Measurements from ENCODE around the gene ARL3. TPM values are rescaled to one million over a fixed set of nuclear protein-coding genes. Genes with fewer than 3 reads are reported as not detected.
"Not testable (repeated sequence)": the region's sequence is repeated elsewhere in the genome, so short reads cannot be mapped to it uniquely, and the experiment has no call there.

ARL3 gene
- total RNA-seq, 2 experiments from 2014 or later = 5.3 to 6.2 TPM

DNA sequence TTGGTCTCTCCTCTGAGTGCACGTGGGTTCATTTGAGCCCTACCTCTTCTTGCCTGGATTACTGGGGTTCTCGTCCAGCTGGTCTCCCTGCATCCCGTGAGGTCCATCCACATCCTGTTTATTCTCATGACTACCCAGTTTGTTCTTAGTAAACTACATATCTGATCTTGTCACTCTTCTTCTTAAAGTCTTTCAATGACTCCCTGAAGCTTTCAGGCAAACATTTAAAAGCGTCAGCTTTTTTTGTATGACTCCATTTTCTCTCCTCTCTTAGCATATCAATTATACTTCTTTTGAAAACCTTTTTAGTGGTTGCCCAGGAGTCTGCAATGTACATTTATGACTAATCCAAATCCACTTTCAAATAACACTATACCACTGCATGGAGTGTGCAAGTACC, 7.8 kb upstream of the ARL3 start:
- DNase-seq (no peak), ATAC-seq (no peak)
- Mint-ChIP-seq H3K27ac (no peak overlapping the region), H3K27me3 (no peaks in the 10 kb centered on the region), H3K4me3 (no peak overlapping the region), H3K4me1 (ENCODE audit: low read depth) (peaks cover 34% of the 10 kb centered on the region), H3K36me3 (ENCODE audit: low read depth) (peaks cover 36% of the 10 kb centered on the region), H3K9me3 (no peaks in the 10 kb centered on the region)
- ChIA-PET POLR2A (interaction anchor here (0.9 to 1.3 kb wide), 3 partner anchors 13 to 120 kb away, joined by 3 read pairs; no protein-coding TSS in a partner anchor), CTCF (interaction anchor here (1.4 to 1.8 kb wide), 2 partner anchors 9 to 18 kb away, joined by 5 to 6 read pairs; partner anchors contain the start of gene ARL3)
- intact Hi-C loops (cut with micrococcal nuclease) = no loop called here
- TF ChIP-seq, protein P1, sequence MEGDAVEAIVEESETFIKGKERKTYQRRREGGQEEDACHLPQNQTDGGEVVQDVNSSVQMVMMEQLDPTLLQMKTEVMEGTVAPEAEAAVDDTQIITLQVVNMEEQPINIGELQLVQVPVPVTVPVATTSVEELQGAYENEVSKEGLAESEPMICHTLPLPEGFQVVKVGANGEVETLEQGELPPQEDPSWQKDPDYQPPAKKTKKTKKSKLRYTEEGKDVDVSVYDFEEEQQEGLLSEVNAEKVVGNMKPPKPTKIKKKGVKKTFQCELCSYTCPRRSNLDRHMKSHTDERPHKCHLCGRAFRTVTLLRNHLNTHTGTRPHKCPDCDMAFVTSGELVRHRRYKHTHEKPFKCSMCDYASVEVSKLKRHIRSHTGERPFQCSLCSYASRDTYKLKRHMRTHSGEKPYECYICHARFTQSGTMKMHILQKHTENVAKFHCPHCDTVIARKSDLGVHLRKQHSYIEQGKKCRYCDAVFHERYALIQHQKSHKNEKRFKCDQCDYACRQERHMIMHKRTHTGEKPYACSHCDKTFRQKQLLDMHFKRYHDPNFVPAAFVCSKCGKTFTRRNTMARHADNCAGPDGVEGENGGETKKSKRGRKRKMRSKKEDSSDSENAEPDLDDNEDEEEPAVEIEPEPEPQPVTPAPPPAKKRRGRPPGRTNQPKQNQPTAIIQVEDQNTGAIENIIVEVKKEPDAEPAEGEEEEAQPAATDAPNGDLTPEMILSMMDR (IDR thresholded peaks at IDR 0.05) = no peak

- POLR2A ChIA-PET = interaction anchor here (0.6 to 1.4 kb wide), 5 partner anchors 12 to 822 kb away, joined by 3 read pairs; no protein-coding TSS in a partner anchor
- no peak for DNase-seq
- CTCF ChIA-PET = interaction anchor here (0.6 to 1.8 kb wide), 4 partner anchors 19 to 141 kb away, joined by 3 to 6 read pairs (median 4); partner anchors contain the start of gene WBP1L
- Mint-ChIP-seq H3K4me1 (ENCODE audit: low read depth) (peaks cover 44% of the 10 kb centered on the region), H3K36me3 (ENCODE audit: low read depth) (peaks cover 40% of the 10 kb centered on the region), H3K4me3 (no peak overlapping the region), H3K27ac (no peak overlapping the region), H3K27me3 (no peaks in the 10 kb centered on the region), H3K9me3 (no peaks in the 10 kb centered on the region)
- intact Hi-C loops (cut with micrococcal nuclease) = no loop called here
- TF ChIP-seq, protein P1 (IDR thresholded peaks at IDR 0.05) = no peak
- ATAC-seq = no peak
Observed at GRCh38 chr10:102720775-102721301, 6.6 kb upstream of the ARL3 start.

DNA sequence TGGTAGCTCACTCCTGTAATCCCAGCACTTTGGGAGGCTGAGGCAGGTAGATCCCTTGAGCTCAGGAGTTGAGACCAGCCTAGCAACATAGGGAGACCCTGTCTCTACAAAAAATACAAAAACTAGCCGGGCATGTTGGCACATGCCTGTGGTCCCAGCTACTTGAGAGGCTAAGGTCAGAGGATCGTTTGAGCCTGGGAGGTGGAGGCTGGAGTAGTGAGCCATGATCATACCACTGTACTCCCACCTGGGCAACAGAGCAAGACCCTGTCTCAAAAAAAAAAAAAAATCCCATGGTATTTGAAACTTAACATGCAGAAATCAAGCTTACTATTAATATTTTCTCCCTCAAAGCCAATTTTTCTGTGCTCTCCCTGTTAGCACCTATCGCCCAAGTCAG, 6.1 kb upstream of the ARL3 start:
- DNase-seq (no peak), ATAC-seq (no peak)
- ChIA-PET CTCF (interaction anchor here (1.0 to 1.8 kb wide), 5 partner anchors 20 to 50 kb away, joined by 3 to 6 read pairs (median 4); partner anchors contain the start of gene WBP1L), POLR2A (interaction anchor here (1.1 to 1.4 kb wide), 2 partner anchors 455 to 822 kb away, joined by 3 read pairs; no protein-coding TSS in a partner anchor)
- H3K9me3 Mint-ChIP-seq = no peaks in the 10 kb centered on the region
- H3K4me1 Mint-ChIP-seq (ENCODE audit: low read depth) = peaks cover 46% of the 10 kb centered on the region
- intact Hi-C loops (cut with micrococcal nuclease) = no loop called here
- no peaks in the 10 kb centered on the region for H3K27me3 Mint-ChIP-seq
- no peak overlapping the region for H3K27ac Mint-ChIP-seq
- no peak overlapping the region for H3K4me3 Mint-ChIP-seq
- TF ChIP-seq, protein P1 (IDR thresholded peaks at IDR 0.05) = no peak
- H3K36me3 Mint-ChIP-seq (ENCODE audit: low read depth) = peaks cover 42% of the 10 kb centered on the region

DNA sequence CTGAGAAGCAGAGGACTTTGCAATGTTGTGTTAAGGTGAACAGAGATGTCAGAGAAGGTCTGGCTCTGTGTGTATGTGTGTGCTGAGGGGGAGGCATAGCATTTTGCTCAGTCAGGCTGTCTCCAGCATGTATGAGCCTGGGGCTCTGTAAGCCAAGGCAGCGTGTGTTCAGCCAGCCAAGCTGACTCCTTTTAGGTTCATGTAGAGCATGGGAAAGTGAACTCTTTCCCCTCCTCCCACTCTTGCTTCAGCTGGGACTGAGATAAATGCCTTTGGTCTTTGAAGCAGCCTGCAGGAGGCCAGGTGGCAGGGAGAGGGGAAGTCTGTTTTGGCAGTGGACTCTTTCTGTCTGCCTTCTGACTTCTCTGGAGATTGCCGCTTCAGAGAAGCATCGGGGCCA, 4.0 kb upstream of the ARL3 start:
- no peak overlapping the region for H3K27ac Mint-ChIP-seq
- H3K4me3 Mint-ChIP-seq = no peak overlapping the region
- POLR2A ChIA-PET = no interaction called here
- CTCF ChIA-PET = no interaction called here
- ATAC-seq = no peak
- DNase-seq = no peak
- no peaks in the 10 kb centered on the region for H3K9me3 Mint-ChIP-seq
- intact Hi-C loops (cut with micrococcal nuclease) = no loop called here
- no peaks in the 10 kb centered on the region for H3K27me3 Mint-ChIP-seq
- peaks cover 48% of the 10 kb centered on the region for H3K4me1 Mint-ChIP-seq (ENCODE audit: low read depth)
- peaks cover 33% of the 10 kb centered on the region for H3K36me3 Mint-ChIP-seq (ENCODE audit: low read depth)
- TF ChIP-seq, protein P1 (IDR thresholded peaks at IDR 0.05) = no peak

DNA sequence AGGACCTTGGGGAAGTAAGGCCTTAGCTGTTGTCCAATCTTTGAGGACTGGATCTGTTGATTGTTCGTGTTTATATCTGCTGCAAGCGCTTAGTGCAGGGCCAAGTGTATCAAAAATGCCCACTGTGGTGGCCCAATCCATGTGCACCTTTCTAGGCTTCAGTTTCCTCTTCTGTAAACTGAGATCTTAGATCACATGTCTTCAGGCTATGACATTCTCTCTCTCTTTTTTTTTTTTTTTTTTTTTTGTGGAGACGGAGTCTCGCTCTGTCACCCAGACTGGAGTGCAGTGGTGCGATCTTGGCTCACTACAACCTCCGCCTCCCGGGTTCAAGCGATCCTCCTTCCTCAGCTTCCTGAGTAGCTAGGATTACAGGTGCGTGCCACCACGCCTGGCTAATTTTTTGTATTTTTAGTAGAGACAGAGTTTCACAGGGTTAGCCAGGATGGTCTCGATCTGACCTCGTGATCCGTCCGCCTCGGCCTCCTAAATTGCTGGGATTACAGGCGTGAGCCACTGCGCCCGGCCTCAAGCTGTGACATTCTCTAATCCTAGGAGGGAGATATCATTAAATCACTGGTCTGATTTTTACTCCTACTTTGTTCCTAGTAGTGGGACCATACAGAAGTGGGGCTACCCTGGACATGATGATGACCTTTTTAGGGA, 2.8 kb upstream of the ARL3 start:
- H3K9me3 Mint-ChIP-seq; intact Hi-C loops (cut with micrococcal nuclease); ATAC-seq; H3K27ac Mint-ChIP-seq; H3K27me3 Mint-ChIP-seq; CTCF ChIA-PET; DNase-seq: not testable (repeated sequence)
- peaks cover 31% of the 10 kb centered on the region for H3K36me3 Mint-ChIP-seq (ENCODE audit: low read depth)
- POLR2A ChIA-PET = interaction anchor here (1.1 to 1.6 kb wide), 2 partner anchors 8 to 15 kb away, joined by 4 read pairs; no protein-coding TSS in a partner anchor
- H3K4me1 Mint-ChIP-seq (ENCODE audit: low read depth) = peaks cover 57% of the 10 kb centered on the region
- peak overlapping the region; percentile 20 for H3K4me3 Mint-ChIP-seq

Measured in activated CD8-positive, alpha-beta T cell treated with anti-CD3 and anti-CD28 coated beads for 36 hours (primary cell).